AML-193 (cell line): Measurements from ENCODE around the gene ZNF394.
A peak's percentile ranks its signal among the peaks of the same experiment; 100 is the strongest.
"Not testable (repeated sequence)": the region's sequence is repeated elsewhere in the genome, so short reads cannot be mapped to it uniquely, and the experiment has no call there.

Source experiments
- DNase-seq, 2 experiments: peaks; one replicate each; lab custom pipeline; 2025; lab: John Stamatoyannopoulos, UW

The ZNF394 gene

GRCh38 chr7:99499721-99500636 lies at the start of gene ZNF394:
TSS of gene ZNF394 (minus strand) at chr7:99500281. CDS start at chr7:99500093, 188 bp downstream.
- DNase-seq, result peak; percentile 47 to 76

GRCh38 chr7:99549545-99549944 lies 49.5 kb upstream of the ZNF394 start:
- not testable (repeated sequence) for DNase-seq

DNA sequence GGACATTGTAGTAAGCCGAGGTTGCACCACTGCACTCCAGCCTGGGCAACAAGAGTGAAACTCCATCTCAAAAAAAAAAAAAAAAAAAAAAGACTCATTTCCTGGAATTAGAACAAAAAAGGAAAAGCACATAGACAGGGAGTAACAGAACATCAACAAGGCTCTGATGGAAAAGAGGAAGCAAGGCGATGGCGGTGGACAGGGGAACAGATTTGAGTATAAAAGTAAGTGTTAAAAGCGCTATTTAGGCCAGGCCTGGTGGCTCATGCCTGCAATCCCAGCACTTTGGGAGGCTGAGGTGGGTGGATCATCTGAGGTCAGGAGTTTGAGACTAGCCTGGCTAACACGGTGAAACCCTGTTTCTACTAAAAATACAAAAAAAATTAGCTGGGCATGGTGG lies 45.2 kb upstream of the ZNF394 start:
- not testable (repeated sequence) for DNase-seq

DNA sequence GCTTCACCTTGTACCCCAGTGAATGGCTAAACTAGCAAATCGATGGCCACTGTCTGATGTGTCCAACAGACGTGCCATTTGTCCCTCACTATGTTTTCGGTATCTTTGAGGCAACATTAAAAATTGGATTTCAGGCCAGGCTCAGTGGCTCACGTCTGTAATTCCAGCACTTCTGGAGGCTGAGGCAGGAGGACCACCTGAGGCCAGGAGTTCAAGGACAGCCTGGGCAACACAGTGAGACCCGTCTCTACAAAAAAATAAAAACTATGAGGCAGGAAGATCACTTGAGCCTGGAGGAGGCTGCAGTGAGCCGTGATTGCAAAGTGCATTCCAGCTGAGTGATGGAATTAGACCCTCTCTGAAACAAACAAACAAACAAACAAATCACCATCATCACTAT lies 43.8 kb upstream of the ZNF394 start:
- DNase-seq, result no peak

DNA sequence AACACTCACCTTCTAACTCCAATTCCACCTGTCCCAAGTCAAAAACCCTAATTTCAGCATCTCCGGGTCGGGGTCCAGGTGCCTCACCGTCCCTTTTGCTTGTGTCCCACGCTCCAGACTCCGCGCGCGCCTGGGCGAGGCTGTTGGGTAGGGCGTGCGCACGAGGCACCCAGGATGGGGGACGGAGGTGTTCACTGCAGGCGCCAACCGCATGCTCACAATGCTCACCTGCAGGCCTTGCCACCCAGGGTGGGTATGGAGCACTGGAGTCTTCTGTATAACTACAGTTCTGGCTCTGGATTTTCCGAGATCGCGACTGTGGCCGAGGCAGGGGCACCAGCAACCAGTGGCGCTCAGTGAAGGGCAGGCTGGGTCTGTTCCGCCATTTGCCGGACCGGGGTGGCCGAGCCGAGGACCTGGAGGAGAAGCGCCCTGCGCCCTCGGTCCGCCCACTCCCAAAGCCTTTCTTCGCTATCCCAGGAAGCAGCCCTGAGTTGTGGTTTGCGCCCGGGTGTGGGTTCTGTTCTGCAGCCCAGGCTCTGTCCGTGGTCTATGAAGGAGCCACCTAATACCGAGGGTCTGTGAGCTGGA lies 43.1 kb upstream of the ZNF394 start:
- no peak for DNase-seq

DNA sequence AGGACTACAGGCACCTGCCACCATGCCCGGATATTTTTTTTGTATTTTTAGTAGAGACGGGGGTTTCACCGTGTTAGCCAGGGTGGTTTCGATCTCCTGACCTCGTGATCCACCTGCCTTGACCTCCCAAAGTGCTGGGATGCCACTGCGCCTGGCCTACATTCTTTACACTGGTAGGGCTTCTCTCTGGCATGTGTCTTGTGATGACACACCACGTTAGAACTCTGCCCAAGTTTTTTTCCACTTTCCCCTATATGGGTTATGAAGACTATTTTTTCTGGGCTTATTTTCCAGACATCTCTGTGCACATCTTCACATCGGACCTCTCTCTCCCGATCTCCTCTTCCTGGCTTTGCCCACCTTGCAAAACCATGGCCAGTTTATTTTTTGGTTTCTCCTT lies 41.1 kb upstream of the ZNF394 start:
- no peak for DNase-seq

DNA sequence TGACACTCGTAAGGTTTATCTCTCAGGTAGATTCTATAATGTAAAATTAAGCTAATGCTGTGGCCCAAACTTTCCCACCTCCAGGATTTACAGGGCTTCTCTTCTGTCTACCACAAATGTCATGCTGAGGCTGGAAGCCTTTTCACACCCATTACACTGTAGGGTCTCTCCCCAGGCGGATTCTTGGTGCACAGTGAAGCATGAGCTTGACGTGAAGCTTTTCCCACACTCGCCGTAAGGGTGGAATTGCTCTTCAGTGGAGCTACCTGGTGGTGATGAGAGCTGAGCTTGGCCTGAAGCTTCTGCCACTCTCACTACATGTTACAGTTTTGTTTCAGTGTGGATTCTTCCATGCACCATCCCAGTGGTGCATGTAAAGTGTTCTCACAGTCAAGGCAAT lies 40.5 kb upstream of the ZNF394 start:
- DNase-seq, result no peak

- DNase-seq, result no peak
Observed at GRCh38 chr7:99539213-99539811, 39.2 kb upstream of the ZNF394 start.

- DNase-seq, result no peak
Observed at GRCh38 chr7:99535667-99536066, 35.6 kb upstream of the ZNF394 start.

- no peak for DNase-seq
Observed at GRCh38 chr7:99531354-99531765, 31.3 kb upstream of the ZNF394 start.

DNA sequence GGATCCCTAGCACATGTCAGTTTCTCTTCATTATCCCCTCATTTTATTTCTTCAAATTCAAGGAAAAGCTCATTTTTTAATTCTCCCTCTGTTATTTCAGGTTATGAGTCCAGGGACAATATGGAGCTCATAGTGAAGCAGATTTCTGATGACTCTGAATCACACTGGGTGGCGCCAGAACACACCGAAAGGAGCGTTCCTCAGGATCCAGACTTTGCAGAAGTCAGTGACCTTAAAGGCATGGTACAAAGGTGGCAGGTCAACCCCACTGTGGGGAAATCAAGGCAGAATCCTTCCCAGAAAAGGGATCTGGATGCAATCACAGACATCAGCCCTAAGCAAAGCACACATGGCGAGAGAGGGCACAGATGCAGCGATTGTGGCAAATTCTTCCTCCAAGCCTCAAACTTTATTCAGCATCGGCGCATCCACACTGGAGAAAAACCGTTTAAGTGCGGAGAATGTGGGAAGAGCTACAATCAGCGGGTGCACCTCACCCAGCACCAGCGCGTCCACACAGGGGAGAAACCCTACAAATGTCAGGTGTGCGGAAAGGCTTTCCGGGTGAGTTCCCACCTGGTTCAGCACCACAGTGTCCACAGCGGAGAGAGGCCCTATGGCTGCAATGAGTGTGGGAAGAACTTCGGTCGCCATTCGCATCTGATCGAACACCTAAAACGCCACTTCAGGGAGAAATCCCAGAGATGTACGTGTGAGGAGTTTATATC lies 25.8 kb upstream of the ZNF394 start:
- peak; percentile 3 to 12 for DNase-seq

- DNase-seq, result no peak
Observed at GRCh38 chr7:99521399-99521798, 21.3 kb upstream of the ZNF394 start.

GRCh38 chr7:99514050-99514449 lies 14.0 kb upstream of the ZNF394 start:
- DNase-seq, result no peak

DNA sequence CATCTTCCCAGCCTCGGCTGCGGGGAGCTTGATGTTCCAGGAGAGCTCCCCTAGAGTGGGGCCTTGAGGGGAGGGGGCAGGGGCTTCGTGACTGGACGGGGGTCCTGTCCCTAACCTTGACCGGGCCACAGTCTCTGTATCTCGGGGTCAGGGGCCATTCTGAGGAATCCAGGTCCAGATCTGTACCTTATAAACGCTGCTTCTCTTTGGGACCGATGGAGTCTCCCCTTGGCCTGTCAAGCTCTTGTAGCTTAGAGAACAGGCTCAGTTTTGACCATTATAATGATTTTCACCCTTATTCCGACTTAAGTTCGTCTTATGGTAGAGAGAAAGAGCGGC lies 5.2 kb upstream of the ZNF394 start:
- no peak for DNase-seq

DNA sequence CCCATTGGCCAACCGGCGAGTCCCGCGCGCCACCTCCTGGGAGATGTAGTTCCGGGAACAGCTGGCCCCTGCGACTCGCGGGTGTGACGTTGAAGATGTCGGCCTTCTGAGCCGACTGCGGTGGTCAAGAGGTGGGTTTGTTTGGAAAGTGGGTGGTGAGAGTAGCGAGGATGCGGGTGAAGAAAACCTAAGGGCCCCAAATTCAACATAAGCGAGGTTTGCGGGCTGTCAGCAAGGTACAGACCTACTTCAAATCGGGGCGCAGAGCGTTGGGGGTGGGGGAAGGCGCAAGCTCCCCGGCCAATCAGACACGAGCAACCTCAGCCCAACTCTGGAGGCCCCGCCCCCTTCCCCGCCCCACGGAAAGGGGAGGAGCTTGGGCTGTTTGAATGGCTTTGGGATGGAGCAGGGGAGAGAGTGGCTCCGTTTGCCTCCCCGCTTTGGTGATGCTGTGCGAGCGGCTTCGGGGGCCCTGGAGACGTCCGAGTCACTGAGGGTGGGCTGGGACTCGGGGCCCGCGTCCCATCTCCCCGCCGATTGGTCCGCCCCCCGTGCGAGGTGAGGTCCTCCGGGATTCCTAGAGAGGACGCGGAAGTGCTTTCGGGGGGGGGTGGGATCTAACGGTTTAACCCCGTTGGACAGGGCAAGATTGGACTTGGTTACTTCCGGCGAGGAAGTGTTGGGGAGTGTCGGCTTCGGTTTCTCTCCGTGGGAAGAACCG lies 4.7 kb upstream of the ZNF394 start, which contains the start of gene ZKSCAN5:
Gene ZKSCAN5, plus strand, starts transcription at position 60 of the 721 bp plus-strand sequence. CDS start 1,383 bp downstream, outside the sequence.
- DNase-seq, result peak; percentile 88 to 89

DNA sequence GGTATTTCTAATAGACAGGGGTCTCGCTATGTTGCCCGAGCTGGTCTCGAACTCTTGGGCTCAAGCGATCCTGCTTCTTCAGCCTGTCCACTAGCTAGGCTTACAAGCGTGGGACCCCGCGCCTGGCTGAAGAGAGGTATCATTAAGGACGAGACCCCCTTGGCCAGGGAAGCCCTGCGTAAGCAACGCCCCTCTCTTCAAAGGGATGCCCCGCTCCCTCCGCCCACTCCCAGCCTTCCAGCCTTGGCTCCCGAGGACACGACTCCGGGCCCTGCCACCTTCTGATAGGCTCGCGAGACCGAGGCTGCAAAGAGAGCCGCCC lies 4.2 kb upstream of the ZNF394 start:
- DNase-seq, result no peak

- not testable (repeated sequence) for DNase-seq
Observed at GRCh38 chr7:99501236-99501635, 1.2 kb upstream of the ZNF394 start.

DNA sequence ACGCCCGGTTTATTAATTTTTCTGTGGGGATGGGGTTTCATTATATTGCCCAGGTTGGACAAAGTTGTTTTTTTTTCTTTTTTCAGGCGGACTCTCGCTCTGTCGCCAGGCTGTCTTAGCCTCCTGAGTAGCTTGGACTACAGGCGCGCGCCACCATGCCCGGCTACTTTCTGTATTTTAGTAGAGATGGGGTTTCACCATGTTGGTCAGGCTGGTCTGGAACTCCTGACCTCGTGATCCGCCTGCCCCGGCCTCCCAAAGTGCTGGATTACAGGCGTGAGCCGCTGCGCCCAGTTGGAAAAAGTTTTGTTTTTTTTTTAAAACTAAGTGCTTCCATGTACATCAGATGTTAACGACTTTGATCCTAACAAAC lies 542 bp upstream of the ZNF394 start:
- no peak for DNase-seq

DNA sequence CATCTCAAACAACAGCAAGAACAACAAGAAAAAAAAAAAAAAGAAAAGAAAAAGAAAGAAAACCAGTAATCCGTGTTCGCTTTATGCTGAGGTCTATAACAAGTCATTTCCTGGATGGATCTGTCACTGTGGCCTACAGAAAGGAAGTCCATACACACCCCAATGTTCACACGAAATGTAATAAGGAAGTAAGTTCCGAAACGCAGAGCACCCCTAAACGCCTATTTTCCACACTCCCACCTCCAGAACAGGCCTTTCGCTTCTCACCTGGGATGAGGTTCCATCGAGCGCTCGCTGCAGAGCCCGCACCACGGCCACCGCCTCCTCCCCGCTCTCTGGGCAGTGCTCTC lies 735 bp downstream of the ZNF394 start:
- peak; percentile 52 to 58 for DNase-seq

DNA sequence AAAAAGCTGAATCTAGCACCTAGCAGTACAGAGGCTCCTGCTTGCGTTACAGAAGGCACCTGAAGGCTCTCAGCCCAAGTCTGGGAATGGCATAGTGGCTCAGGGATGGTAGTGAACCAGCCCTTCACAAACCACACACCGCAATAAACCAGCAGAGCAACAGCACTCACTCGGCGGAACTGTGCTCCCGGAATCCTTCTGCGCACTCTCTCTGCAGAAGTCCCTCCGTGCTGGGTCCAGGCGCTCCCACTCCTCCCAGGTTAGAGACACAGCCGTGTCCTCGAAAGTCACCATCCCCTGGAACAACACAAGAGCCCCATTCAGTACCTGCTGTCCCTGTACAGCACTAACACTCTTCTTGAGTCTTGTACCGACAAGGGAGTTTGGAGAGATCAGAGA lies 1.5 kb downstream of the ZNF394 start:
- DNase-seq, result no peak

GRCh38 chr7:99497766-99498545 lies 2.1 kb downstream of the ZNF394 start:
- DNase-seq, result no peak
